ENCODE measurements around the gene ABCC11.

DNA sequence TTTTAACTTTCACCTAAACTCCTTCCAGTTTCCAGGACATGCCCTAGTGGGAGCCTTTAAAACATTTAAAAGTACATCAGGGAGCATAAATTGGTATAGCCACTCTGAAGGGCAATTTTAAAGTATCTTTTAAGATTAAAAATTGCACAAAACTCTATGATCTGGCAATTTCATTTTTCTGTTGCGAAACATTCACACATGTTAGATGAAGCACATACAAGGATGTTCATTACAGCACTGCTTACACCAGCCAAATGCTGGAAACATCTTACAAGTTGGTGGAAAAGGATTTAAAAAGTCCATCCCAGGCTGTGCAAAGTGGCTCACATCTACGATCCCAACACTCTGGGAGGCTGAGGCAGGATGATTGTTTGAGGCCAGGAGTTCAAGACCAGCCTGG is 29.6 kb downstream of the ABCC11 start:
- TF ChIP-seq, protein P1, sequence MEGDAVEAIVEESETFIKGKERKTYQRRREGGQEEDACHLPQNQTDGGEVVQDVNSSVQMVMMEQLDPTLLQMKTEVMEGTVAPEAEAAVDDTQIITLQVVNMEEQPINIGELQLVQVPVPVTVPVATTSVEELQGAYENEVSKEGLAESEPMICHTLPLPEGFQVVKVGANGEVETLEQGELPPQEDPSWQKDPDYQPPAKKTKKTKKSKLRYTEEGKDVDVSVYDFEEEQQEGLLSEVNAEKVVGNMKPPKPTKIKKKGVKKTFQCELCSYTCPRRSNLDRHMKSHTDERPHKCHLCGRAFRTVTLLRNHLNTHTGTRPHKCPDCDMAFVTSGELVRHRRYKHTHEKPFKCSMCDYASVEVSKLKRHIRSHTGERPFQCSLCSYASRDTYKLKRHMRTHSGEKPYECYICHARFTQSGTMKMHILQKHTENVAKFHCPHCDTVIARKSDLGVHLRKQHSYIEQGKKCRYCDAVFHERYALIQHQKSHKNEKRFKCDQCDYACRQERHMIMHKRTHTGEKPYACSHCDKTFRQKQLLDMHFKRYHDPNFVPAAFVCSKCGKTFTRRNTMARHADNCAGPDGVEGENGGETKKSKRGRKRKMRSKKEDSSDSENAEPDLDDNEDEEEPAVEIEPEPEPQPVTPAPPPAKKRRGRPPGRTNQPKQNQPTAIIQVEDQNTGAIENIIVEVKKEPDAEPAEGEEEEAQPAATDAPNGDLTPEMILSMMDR (IDR thresholded peaks at IDR 0.05; ENCODE audit: low read depth, low read length) = no peak
- TF ChIP-seq EZH2phosphoT487 (IDR thresholded peaks at IDR 0.05; ENCODE audit: low read depth) = no peak

Measured in OCI-LY3 (cell line).